HG02678 (cell line): Measurements from ENCODE around the gene TPSD1.
"Not testable (repeated sequence)": the region's sequence is repeated elsewhere in the genome, so short reads cannot be mapped to it uniquely, and the experiment has no call there.

Experiments used
- ATAC-seq: cut with Tn5 transposase; IDR thresholded peaks from one replicate; pipeline ENCODE4 v1.9.1; 2021; ENCODE audit warnings: mild to moderate bottlenecking, moderate library complexity; ENCODE audit not compliant: unreplicated experiment

Gene TPSD1

DNA sequence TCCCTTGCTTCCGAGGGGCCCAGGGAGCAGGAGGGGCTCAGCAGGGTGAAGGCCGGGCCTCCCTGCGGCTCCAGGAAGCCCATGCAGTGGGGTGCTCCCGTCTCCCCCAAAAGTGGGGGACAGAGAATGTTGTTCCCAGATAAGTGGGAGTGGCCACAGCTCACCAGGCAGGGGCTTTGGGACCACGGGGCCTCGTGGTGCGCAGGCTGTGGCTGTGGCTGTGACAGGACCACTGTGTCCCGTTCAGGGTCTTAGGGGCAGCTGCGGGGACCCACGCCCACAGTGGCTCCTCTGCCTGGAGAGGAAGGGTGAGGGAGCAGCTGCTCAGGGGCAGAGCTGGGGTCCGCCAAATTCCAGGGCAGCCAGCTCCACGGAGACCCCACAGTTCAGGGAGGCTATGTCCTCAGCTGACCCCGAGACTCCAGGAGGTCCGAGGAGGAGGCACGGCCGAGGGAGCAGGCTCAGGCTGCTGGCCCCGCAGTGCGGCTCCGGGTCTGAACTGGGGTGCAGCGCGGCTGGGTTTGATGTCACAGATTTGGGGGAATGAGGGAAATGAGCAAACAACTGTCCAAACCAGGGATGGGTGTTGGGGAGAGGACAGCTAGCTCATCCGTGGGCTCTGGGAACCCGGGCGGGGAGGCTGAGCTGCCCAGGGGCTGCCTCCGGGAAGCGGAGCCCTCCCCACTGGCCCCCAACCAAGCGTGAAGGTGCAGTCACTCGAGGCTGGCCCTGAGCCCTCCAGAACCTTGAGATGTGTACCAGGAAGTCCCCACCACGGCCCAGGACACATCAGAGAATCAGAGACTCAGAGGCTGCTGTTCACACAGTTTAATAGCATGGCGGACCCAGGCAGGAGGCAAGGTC, 23.4 kb downstream of the TPSD1 start:
- ATAC-seq, result no peak

- no peak for ATAC-seq
Measured at GRCh38 chr16:1279945-1280589, 24.2 kb downstream of the TPSD1 start.

DNA sequence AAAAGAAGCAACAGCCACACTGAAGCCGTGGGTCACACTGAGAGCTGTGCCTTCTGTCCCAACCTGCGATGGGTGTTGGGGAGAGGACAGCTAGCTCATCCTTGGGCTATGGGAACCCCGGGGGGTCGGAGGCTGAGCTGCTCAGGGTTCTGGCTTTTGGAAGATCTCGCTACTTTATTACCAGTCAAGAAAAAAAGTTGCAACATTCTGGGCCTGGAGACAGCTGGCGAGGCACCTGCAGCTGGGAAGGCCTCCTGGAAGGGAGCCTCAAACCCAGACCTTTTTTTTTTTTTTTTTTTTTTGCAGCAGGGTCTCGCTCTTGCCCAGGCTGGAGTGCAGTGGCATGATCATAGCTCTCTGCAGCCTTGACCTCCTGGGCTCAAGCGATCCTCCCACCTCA, 24.9 kb downstream of the TPSD1 start:
- no peak for ATAC-seq

DNA sequence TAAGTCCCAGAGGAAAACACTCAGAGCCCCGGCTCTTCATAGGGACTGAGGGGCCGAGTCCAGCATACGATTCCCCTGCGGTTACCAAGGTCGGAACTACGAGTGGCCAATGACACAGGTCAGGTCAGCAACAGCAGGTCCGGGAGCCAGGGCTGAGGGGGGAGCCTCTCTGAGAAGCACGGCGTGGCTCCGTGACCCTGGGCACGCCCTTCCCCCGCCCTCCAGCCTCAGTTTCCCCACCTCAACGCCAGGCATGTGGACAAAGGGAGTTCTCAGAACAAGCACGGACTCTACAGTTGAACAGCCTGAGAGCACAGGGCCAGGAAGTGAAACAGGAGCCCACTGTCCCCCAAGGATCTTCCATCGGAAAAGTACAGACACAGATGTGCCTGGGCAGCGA, 25.6 kb downstream of the TPSD1 start:
- ATAC-seq, result no peak

GRCh38 chr16:1282324-1282973, 26.6 kb downstream of the TPSD1 start:
- no peak for ATAC-seq

- no peak for ATAC-seq
Measured at GRCh38 chr16:1283296-1283695, 27.4 kb downstream of the TPSD1 start.

GRCh38 chr16:1283996-1284616, 28.2 kb downstream of the TPSD1 start:
- ATAC-seq, result no peak

- ATAC-seq, result no peak
Measured at GRCh38 chr16:1285669-1286512, 30.0 kb downstream of the TPSD1 start.

GRCh38 chr16:1286513-1287094, 30.7 kb downstream of the TPSD1 start:
- no peak for ATAC-seq

- ATAC-seq, result no peak
Measured at GRCh38 chr16:1287982-1288670, 32.3 kb downstream of the TPSD1 start.

DNA sequence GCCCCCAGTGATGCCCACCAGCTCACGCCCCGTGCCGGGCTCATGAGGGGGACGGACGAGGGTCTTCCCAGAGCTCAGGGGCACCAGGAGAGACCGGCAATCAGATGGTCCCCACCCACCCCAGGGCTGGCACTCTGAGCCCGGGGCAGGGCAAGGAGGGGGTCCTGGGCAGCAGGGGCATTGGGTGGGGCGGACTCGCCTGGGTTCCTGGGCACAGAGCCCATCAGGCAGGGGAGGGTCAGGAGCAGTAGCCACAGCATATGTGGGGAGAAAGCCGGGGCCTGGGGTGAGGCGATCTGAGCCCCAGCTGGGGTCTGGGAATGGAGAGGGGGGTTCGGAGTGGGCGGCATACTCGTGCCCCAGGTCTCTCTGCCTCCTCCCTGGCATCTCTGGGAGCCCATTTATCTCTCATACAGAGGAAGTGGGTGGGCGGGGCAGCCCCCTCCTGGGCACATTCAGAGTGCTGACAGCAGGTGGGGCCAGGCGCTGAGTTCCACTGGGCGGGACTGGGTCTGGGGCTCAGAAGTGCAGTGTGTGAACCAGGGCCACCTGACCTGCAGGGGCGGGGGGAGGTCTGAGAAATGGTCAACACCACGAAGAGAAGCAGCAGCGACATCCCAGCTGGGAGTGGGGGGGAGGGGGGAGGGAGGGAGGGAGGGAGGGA, 33.1 kb downstream of the TPSD1 start:
- ATAC-seq, result no peak

DNA sequence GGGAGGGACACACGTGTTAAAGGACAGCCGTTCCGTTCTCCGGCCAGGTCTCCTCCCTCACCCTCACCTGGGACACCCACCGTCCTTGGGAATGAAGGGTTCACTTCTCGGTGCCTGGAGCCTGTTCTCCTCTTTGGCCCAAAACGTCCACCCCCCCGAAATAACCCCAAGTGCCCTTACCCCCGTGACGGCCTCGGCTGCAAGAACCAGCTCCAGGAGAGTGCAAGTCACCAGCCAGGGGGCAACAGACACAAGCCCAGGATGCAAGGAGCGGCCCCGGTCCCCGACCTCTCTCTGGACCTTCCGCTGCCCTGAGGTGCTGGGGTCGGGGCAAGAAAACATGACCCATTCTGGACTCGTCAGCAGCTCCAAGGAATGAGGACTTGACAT, 33.6 kb downstream of the TPSD1 start:
- no peak for ATAC-seq

- ATAC-seq, result no peak
Measured at GRCh38 chr16:1290063-1290501, 34.2 kb downstream of the TPSD1 start.

- no peak for ATAC-seq
Measured at GRCh38 chr16:1290860-1291575, 35.1 kb downstream of the TPSD1 start.

- no peak for ATAC-seq
Measured at GRCh38 chr16:1291576-1291974, 35.7 kb downstream of the TPSD1 start.

DNA sequence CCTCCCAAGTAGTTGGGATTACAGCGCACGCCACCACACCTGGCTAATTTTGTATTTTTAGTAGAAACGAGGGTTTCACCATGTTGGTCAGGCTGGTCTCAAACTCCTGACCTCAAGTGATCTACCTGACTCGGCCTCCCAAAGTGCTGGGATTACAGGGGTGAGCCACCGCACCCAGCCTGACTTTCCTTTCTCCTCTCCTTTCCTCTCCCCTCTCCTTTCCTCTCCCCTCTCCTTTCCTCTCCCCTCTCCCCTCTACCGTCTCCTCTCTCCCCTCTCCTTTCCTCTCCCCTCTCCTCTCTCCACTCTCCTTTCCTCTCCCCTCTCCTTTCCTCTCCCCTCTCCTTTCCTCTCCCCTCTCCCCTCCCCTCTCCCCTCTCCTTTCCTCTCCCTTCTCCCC, 36.3 kb downstream of the TPSD1 start:
- ATAC-seq, result not testable (repeated sequence)

DNA sequence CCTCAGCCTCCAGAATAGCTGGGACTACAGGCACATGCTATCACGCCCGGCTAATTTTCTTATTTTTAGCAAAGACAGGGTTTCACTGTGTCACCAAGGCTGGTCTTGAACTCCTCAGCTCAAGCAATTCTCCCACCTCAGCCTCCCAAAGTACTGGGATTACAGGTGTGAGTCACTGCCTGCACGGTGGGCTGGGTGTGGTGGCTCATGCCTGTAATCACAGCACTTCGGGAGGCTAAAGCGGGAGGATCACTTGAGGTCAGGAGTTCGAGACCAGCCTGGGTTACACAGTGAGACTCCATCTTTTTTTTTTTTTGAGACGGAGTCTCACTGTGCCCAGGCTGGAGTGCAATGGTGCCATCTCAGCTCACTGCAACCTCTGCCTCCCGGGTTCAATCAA, 36.9 kb downstream of the TPSD1 start:
- not testable (repeated sequence) for ATAC-seq

GRCh38 chr16:1293921-1294656, 38.2 kb downstream of the TPSD1 start:
- no peak for ATAC-seq
